ENCODE data around the gene SOX6.

- TF ChIP-seq CTCF (conservative IDR thresholded peaks at IDR 0.05 in 1 of 2, IDR thresholded peaks at IDR 0.05 in 1 of 2; ENCODE audit: extremely low read depth in 1 of 2, insufficient read depth in 1 of 2, low read depth in 1 of 2, low read length in 2 of 2) (no peak), EZH2 (IDR thresholded peaks at IDR 0.05; ENCODE audit: borderline replicate concordance, low read length) (no peak)
Observed at GRCh38 chr11:15985860-15986139, 370.5 kb downstream of the SOX6 start.

Data from mammary epithelial cell (primary cell).